GM23338 (cell line): Measurements from ENCODE around the gene CRYBG1. TPM values are rescaled to one million over a fixed set of nuclear protein-coding genes. Genes with fewer than 3 reads are reported as not detected.

Source experiments
- ATAC-seq: fragments of 200-7000 bp; cut with Tn5 transposase; 3 replicates; pipeline ENCODE4 v1.9.1; 2020
- DNase-seq: peaks from one replicate; pipeline ENCODE4 v3.0.0-alpha.2; 2015; ENCODE audit warnings: low spot score
- H2AFZ ChIP-seq: fragments of 200-600 bp; sonication (generic); 2 replicates; pipeline ENCODE4 v1.8.0; 2016; ENCODE audit warnings: antibody characterized with exemption, mild to moderate bottlenecking, moderate library complexity
- H3F3A ChIP-seq: fragments of 200-600 bp; sonication (generic); replicated peaks from 2 replicates; pipeline ENCODE4 v1.8.0; 2017; ENCODE audit warnings: antibody characterized with exemption, mixed run types, low read depth
- H3K27ac ChIP-seq: fragments of 200-600 bp; sonication (generic); 2 replicates; pipeline ENCODE4 v1.6.1; 2016; ENCODE audit warnings: low read depth
- H3K27me3 ChIP-seq: fragments of 200-600 bp; sonication (generic); 2 replicates; pipeline ENCODE4 v1.8.0; 2016; ENCODE audit warnings: mild to moderate bottlenecking, mixed run types, moderate library complexity; ENCODE audit not compliant: insufficient read depth
- H3K36me3 ChIP-seq: fragments of 200-600 bp; sonication (generic); 2 replicates; pipeline ENCODE4 v1.8.0; 2016; ENCODE audit warnings: mild to moderate bottlenecking; ENCODE audit not compliant: insufficient read depth
- H3K4me1 ChIP-seq: fragments of 200-600 bp; sonication (generic); 2 replicates; pipeline ENCODE4 v1.8.0; 2016; ENCODE audit warnings: mild to moderate bottlenecking, moderate library complexity; ENCODE audit not compliant: insufficient read depth
- H3K4me2 ChIP-seq: fragments of 200-600 bp; sonication (generic); 2 replicates; pipeline ENCODE4 v1.7.1; 2017; ENCODE audit warnings: mixed run types
- H3K4me3 ChIP-seq: fragments of 200-600 bp; sonication (generic); 2 replicates; pipeline ENCODE4 v1.6.1; 2016; ENCODE audit warnings: mixed run types
- H3K79me2 ChIP-seq: fragments of 200-600 bp; sonication (generic); replicated peaks from 2 replicates; pipeline ENCODE4 v1.8.0; 2017; ENCODE audit warnings: mild to moderate bottlenecking; ENCODE audit not compliant: insufficient read depth
- H3K9me2 ChIP-seq: fragments of 200-600 bp; sonication (generic); 2 replicates; pipeline ENCODE4 v1.8.0; 2017; ENCODE audit not compliant: insufficient read depth
- H4K20me1 ChIP-seq: fragments of 200-600 bp; sonication (generic); replicated peaks from 2 replicates; pipeline ENCODE4 v1.8.0; 2017; ENCODE audit warnings: mild to moderate bottlenecking; ENCODE audit not compliant: insufficient read depth
- H3K27ac Mint-ChIP-seq: 2 replicates; pipeline ENCODE4 v1.8.0; 2020; ENCODE audit warnings: inconsistent platforms, mild to moderate bottlenecking, moderate library complexity, mixed read lengths
- H3K27me3 Mint-ChIP-seq: 3 replicates; pipeline ENCODE4 v1.8.0; 2022; ENCODE audit warnings: low read depth, mild to moderate bottlenecking, moderate library complexity, mixed read lengths, inconsistent platforms; ENCODE audit not compliant: insufficient read depth, poor library complexity
- H3K36me3 Mint-ChIP-seq: 3 replicates; pipeline ENCODE4 v1.8.0; 2021; ENCODE audit warnings: low read depth, mild to moderate bottlenecking, inconsistent platforms, moderate library complexity, mixed read lengths
- H3K4me1 Mint-ChIP-seq: 3 replicates; pipeline ENCODE4 v1.8.0; 2020; ENCODE audit warnings: mild to moderate bottlenecking, inconsistent platforms, mixed read lengths
- H3K4me3 Mint-ChIP-seq: 3 replicates; pipeline ENCODE4 v1.8.0; 2021; ENCODE audit warnings: moderate library complexity, mild to moderate bottlenecking, inconsistent platforms, mixed read lengths
- H3K9me3 Mint-ChIP-seq: 3 replicates; pipeline ENCODE4 v1.8.0; 2020; ENCODE audit warnings: moderate library complexity, mild to moderate bottlenecking, inconsistent platforms, mixed read lengths
- CREB1 ChIP-seq: fragments of 250-450 bp; sonication (Bioruptor Pico); IDR thresholded peaks from 2 replicates; pipeline ENCODE4 v1.5.0; 2020; ENCODE audit warnings: low read depth, mild to moderate bottlenecking, moderate library complexity
- ETS1 ChIP-seq: IDR thresholded peaks from 2 replicates; pipeline ENCODE4 v1.6.1; 2016; ENCODE audit warnings: antibody characterized with exemption
- EZH2 ChIP-seq: fragments of 200-600 bp; sonication (generic); IDR thresholded peaks from one replicate; pipeline ENCODE4 v1.8.0; 2017; ENCODE audit warnings: antibody characterized with exemption, mild to moderate bottlenecking, low read depth; ENCODE audit not compliant: unreplicated experiment
- JUNB ChIP-seq: IDR thresholded peaks from one replicate; pipeline ENCODE4 v1.6.1; 2016; ENCODE audit warnings: antibody characterized with exemption; ENCODE audit not compliant: unreplicated experiment
- POLR2AphosphoS5 ChIP-seq: IDR thresholded peaks from 2 replicates; pipeline ENCODE4 v1.6.1; 2016; ENCODE audit warnings: antibody characterized with exemption, low read depth
- ZNF114 ChIP-seq: fragments of 250-450 bp; sonication (Bioruptor Pico); IDR thresholded peaks from 2 replicates; pipeline ENCODE4 v1.5.0; 2020; ENCODE audit warnings: mild to moderate bottlenecking, moderate library complexity
- ZNF331 ChIP-seq: fragments of 250-450 bp; sonication (Bioruptor Pico); IDR thresholded peaks from 2 replicates; pipeline ENCODE4 v1.5.0; 2020; ENCODE audit warnings: low read depth, mild to moderate bottlenecking, moderate library complexity
- ZNF462 ChIP-seq: fragments of 250-450 bp; sonication (Bioruptor Pico); IDR thresholded peaks from 2 replicates; pipeline ENCODE4 v1.5.0; 2020; ENCODE audit warnings: mild to moderate bottlenecking, moderate library complexity
- polyA plus RNA-seq: library from polyadenylated mRNA; unstranded; fragments of >200 nt; fragmentation: Nextera tagmentation; extraction: Ambion mirVana; gene quantifications from 2 replicates; pipeline ENCODE4 v1.2.1, GENCODE V29; 2016
- total RNA-seq: library from RNA; depleted of rRNA; stranded (reverse); fragments of >200 nt; shearing (Covaris generic); gene quantifications from 2 replicates; pipeline ENCODE4 v1.2.3, GENCODE V29; 2014
- TF ChIP-seq, protein P1 (sequence below): IDR thresholded peaks from one replicate; pipeline ENCODE4 v1.6.1; 2018; ENCODE audit warnings: antibody characterized with exemption; ENCODE audit not compliant: unreplicated experiment
- TF ChIP-seq, protein P2 (sequence below), 2 experiments: fragments of 200-600 bp in 1 of 2; sonication (generic) in 1 of 2; conservative IDR thresholded peaks; 2 replicates each; pipeline versions ENCODE4 v1.5.1 to v1.6.1; 2016 to 2017; ENCODE audit warnings: antibody characterized with exemption in 2 of 2, low read depth in 2 of 2, mild to moderate bottlenecking in 2 of 2, moderate library complexity in 1 of 2

Gene CRYBG1
- total and polyA plus RNA-seq, 2 experiments from 2014 or later = 3.7 to 17.2 TPM

DNA sequence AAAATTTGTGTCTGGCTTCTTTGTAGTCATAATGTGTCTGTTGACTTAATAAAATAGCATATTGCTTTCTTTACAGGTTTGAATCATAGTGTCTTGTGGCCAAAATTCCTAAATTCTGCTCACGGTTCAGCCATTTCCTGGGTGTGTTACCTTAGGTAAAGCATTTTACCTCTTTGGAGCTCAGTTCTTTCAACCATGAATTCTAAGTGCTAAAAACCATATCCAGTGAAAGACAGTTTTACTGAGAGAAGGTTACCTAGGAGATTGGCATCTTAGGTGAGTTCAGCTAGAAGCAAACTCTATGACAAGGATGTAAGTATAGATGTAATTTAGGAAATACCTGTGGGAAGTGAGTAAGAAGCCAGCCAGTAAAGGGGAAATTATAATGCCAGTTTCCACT is 20.7 kb downstream of the CRYBG1 start:
- no peak for TF ChIP-seq ZNF462 (CRISPR knock-in tag)
- TF ChIP-seq POLR2AphosphoS5 = no peak
- TF ChIP-seq CREB1 = no peak
- no peak for TF ChIP-seq ZNF114 (CRISPR knock-in tag)
- no peak for TF ChIP-seq ZNF331 (CRISPR knock-in tag)
- TF ChIP-seq, protein P1, sequence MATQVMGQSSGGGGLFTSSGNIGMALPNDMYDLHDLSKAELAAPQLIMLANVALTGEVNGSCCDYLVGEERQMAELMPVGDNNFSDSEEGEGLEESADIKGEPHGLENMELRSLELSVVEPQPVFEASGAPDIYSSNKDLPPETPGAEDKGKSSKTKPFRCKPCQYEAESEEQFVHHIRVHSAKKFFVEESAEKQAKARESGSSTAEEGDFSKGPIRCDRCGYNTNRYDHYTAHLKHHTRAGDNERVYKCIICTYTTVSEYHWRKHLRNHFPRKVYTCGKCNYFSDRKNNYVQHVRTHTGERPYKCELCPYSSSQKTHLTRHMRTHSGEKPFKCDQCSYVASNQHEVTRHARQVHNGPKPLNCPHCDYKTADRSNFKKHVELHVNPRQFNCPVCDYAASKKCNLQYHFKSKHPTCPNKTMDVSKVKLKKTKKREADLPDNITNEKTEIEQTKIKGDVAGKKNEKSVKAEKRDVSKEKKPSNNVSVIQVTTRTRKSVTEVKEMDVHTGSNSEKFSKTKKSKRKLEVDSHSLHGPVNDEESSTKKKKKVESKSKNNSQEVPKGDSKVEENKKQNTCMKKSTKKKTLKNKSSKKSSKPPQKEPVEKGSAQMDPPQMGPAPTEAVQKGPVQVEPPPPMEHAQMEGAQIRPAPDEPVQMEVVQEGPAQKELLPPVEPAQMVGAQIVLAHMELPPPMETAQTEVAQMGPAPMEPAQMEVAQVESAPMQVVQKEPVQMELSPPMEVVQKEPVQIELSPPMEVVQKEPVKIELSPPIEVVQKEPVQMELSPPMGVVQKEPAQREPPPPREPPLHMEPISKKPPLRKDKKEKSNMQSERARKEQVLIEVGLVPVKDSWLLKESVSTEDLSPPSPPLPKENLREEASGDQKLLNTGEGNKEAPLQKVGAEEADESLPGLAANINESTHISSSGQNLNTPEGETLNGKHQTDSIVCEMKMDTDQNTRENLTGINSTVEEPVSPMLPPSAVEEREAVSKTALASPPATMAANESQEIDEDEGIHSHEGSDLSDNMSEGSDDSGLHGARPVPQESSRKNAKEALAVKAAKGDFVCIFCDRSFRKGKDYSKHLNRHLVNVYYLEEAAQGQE = no peak
- TF ChIP-seq EZH2 = no peak
- TF ChIP-seq ETS1 = no peak
- TF ChIP-seq, protein P2, sequence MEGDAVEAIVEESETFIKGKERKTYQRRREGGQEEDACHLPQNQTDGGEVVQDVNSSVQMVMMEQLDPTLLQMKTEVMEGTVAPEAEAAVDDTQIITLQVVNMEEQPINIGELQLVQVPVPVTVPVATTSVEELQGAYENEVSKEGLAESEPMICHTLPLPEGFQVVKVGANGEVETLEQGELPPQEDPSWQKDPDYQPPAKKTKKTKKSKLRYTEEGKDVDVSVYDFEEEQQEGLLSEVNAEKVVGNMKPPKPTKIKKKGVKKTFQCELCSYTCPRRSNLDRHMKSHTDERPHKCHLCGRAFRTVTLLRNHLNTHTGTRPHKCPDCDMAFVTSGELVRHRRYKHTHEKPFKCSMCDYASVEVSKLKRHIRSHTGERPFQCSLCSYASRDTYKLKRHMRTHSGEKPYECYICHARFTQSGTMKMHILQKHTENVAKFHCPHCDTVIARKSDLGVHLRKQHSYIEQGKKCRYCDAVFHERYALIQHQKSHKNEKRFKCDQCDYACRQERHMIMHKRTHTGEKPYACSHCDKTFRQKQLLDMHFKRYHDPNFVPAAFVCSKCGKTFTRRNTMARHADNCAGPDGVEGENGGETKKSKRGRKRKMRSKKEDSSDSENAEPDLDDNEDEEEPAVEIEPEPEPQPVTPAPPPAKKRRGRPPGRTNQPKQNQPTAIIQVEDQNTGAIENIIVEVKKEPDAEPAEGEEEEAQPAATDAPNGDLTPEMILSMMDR (conservative IDR thresholded peaks at IDR 0.05; ENCODE audit: low read depth in 2 of 2) = no peak
- TF ChIP-seq JUNB = no peak
- Histone ChIP-seq H3K4me3 (no peak overlapping the region), H2AFZ (no peak overlapping the region), H3K4me1 (no peaks in the 10 kb centered on the region), H3F3A (no peaks in the 10 kb centered on the region), H3K27me3 (no peaks in the 10 kb centered on the region), H3K79me2 (no peaks in the 10 kb centered on the region), H3K27ac (no peak overlapping the region), H3K4me2 (no peak overlapping the region), H3K36me3 (no peaks in the 10 kb centered on the region), H3K9me2 (no peaks in the 10 kb centered on the region), H4K20me1 (no peaks in the 10 kb centered on the region)
- Mint-ChIP-seq H3K36me3 (no peaks in the 10 kb centered on the region), H3K4me1 (no peaks in the 10 kb centered on the region), H3K27ac (no peak overlapping the region), H3K4me3 (no peak overlapping the region), H3K27me3 (no peaks in the 10 kb centered on the region), H3K9me3 (no peaks in the 10 kb centered on the region)
- ATAC-seq = no peak
- DNase-seq = no peak
